H9 (cell line): ENCODE results near the gene ZFP57. TPM values are rescaled to one million over a fixed set of nuclear protein-coding genes. Genes with fewer than 3 reads are reported as not detected.

ENCODE experiments used
- DNase-seq: peaks from one replicate; pipeline ENCODE4 v3.0.0-alpha.2; 2017
- H2AFZ ChIP-seq: one replicate; pipeline ENCODE4 v1.6.1; 2013; ENCODE audit warnings: mild to moderate bottlenecking, low read length, control low read depth, moderate library complexity
- H2AK5ac ChIP-seq: 2 replicates; pipeline ENCODE4 v1.6.1; 2013; ENCODE audit warnings: low read length, control low read depth, mixed read lengths; ENCODE audit not compliant: insufficient read length
- H2BK120ac ChIP-seq: one replicate; pipeline ENCODE4 v1.6.1; 2013; ENCODE audit warnings: low read depth, mild to moderate bottlenecking, low read length, control low read depth, inconsistent platforms; ENCODE audit not compliant: poor library complexity, severe bottlenecking
- H2BK12ac ChIP-seq: 2 replicates; pipeline ENCODE4 v1.6.1; 2013; ENCODE audit warnings: low read length, control low read depth, mixed read lengths, low read depth; ENCODE audit not compliant: insufficient read length
- H2BK15ac ChIP-seq: 2 replicates; pipeline ENCODE4 v1.6.1; 2013; ENCODE audit warnings: low read depth, low read length, control low read depth
- H2BK20ac ChIP-seq: one replicate; pipeline ENCODE4 v1.6.1; 2013; ENCODE audit warnings: low read depth, mild to moderate bottlenecking, low read length, control low read depth, inconsistent platforms; ENCODE audit not compliant: poor library complexity, severe bottlenecking
- H2BK5ac ChIP-seq: 2 replicates; pipeline ENCODE4 v1.6.1; 2013; ENCODE audit warnings: low read length, control low read depth, mixed read lengths; ENCODE audit not compliant: insufficient read length
- H3K14ac ChIP-seq: 2 replicates; pipeline ENCODE4 v1.6.1; 2013; ENCODE audit warnings: low read length, control low read depth; ENCODE audit not compliant: insufficient read depth
- H3K18ac ChIP-seq: 2 replicates; pipeline ENCODE4 v1.6.1; 2013; ENCODE audit warnings: low read depth, mild to moderate bottlenecking, mixed read lengths, low read length, control low read depth; ENCODE audit not compliant: insufficient read length
- H3K23ac ChIP-seq: 2 replicates; pipeline ENCODE4 v1.6.1; 2013; ENCODE audit warnings: low read length, control low read depth, mixed read lengths, low read depth; ENCODE audit not compliant: insufficient read length
- H3K23me2 ChIP-seq: 2 replicates; pipeline ENCODE4 v1.6.1; 2013; ENCODE audit warnings: low read depth, mild to moderate bottlenecking, mixed read lengths, low read length, control low read depth; ENCODE audit not compliant: insufficient read length, poor library complexity, severe bottlenecking
- H3K27ac ChIP-seq: 2 replicates; pipeline ENCODE4 v1.5.1; 2013; ENCODE audit warnings: low read length, control low read depth, mixed read lengths, low read depth; ENCODE audit not compliant: insufficient read length
- H3K27me3 ChIP-seq: 2 replicates; pipeline ENCODE4 v1.6.1; 2013; ENCODE audit warnings: low read length, control low read depth, inconsistent platforms; ENCODE audit not compliant: insufficient read depth
- H3K4ac ChIP-seq: 2 replicates; pipeline ENCODE4 v1.6.1; 2013; ENCODE audit warnings: low read depth, mild to moderate bottlenecking, control low read depth, inconsistent platforms, low read length, moderate library complexity
- H3K4me1 ChIP-seq: 2 replicates; pipeline ENCODE4 v1.6.1; 2013; ENCODE audit warnings: low read length, control low read depth, inconsistent platforms; ENCODE audit not compliant: insufficient read depth
- H3K4me2 ChIP-seq: 2 replicates; pipeline ENCODE4 v1.6.1; 2013; ENCODE audit warnings: low read length, control low read depth, mixed read lengths; ENCODE audit not compliant: insufficient read length, insufficient read depth
- H3K56ac ChIP-seq: 2 replicates; pipeline ENCODE4 v1.6.1; 2013; ENCODE audit warnings: low read depth, mild to moderate bottlenecking, mixed read lengths, low read length, control low read depth; ENCODE audit not compliant: insufficient read length
- H3K79me1 ChIP-seq: 2 replicates; pipeline ENCODE4 v1.6.1; 2013; ENCODE audit warnings: low read depth, mild to moderate bottlenecking, moderate library complexity, low read length, control low read depth, inconsistent platforms; ENCODE audit not compliant: insufficient read depth, poor library complexity, severe bottlenecking
- H3K79me2 ChIP-seq: 2 replicates; pipeline ENCODE4 v1.6.1; 2013; ENCODE audit warnings: low read length, control low read depth, inconsistent platforms; ENCODE audit not compliant: insufficient read depth
- H3K9ac ChIP-seq: 2 replicates; pipeline ENCODE4 v1.6.1; 2013; ENCODE audit warnings: low read length, control low read depth, mixed read lengths; ENCODE audit not compliant: insufficient read length; ENCODE audit errors: extremely low read depth
- H3K9me3 ChIP-seq: one replicate; pipeline ENCODE4 v1.6.1; 2013; ENCODE audit warnings: low read depth, low read length, inconsistent platforms; ENCODE audit not compliant: control insufficient read depth
- H3T11ph ChIP-seq: one replicate; pipeline ENCODE4 v1.6.1; 2013; ENCODE audit warnings: mild to moderate bottlenecking, low read length, control low read depth, inconsistent platforms
- H4K20me1 ChIP-seq: one replicate; pipeline ENCODE4 v1.6.1; 2013; ENCODE audit not compliant: control insufficient read depth, insufficient read length, insufficient read depth
- H4K5ac ChIP-seq: 2 replicates; pipeline ENCODE4 v1.6.1; 2013; ENCODE audit warnings: low read depth, mild to moderate bottlenecking, mixed read lengths, low read length, control low read depth; ENCODE audit not compliant: insufficient read length
- H4K8ac ChIP-seq: replicated peaks from 2 replicates; pipeline ENCODE4 v1.6.1; 2013; ENCODE audit warnings: low read length, control low read depth, mixed read lengths, low read depth; ENCODE audit not compliant: insufficient read length
- H4K91ac ChIP-seq: 2 replicates; pipeline ENCODE4 v1.6.1; 2013; ENCODE audit warnings: low read depth, mild to moderate bottlenecking, moderate library complexity, mixed read lengths, low read length, control low read depth; ENCODE audit not compliant: insufficient read length
- H3K27ac Mint-ChIP-seq, 3 experiments: 2 replicates in 2 of 3; 3 replicates in 1 of 3; pipeline ENCODE4 v1.8.0; 2020 to 2021; ENCODE audit warnings: mixed read lengths in 3 of 3, mild to moderate bottlenecking in 1 of 3, moderate library complexity in 1 of 3
- H3K27me3 Mint-ChIP-seq: 2 replicates; pipeline ENCODE4 v1.8.0; 2021; ENCODE audit warnings: low read depth, mild to moderate bottlenecking, moderate library complexity, mixed read lengths
- H3K36me3 Mint-ChIP-seq, 3 experiments: 2 replicates in 2 of 3; 3 replicates in 1 of 3; pipeline ENCODE4 v1.8.0; 2020 to 2021; ENCODE audit warnings: low read depth in 3 of 3, mixed read lengths in 3 of 3; ENCODE audit not compliant: insufficient read depth in 1 of 3
- H3K4me1 Mint-ChIP-seq, 2 experiments: 2 replicates each; pipeline ENCODE4 v1.8.0; 2020; ENCODE audit warnings: mixed read lengths in 2 of 2
- H3K4me3 Mint-ChIP-seq, 2 experiments: 2 replicates in 1 of 2; 3 replicates in 1 of 2; pipeline ENCODE4 v1.8.0; 2020 to 2021; ENCODE audit warnings: mild to moderate bottlenecking in 2 of 2, mixed read lengths in 2 of 2, moderate library complexity in 1 of 2
- H3K9me3 Mint-ChIP-seq, 2 experiments: 2 replicates in 1 of 2; 3 replicates in 1 of 2; pipeline ENCODE4 v1.8.0; 2020; ENCODE audit warnings: mild to moderate bottlenecking in 2 of 2, mixed read lengths in 2 of 2, moderate library complexity in 1 of 2
- CTCF ChIP-seq: fragments of 200-600 bp; sonication (generic); conservative IDR thresholded peaks from 3 replicates; pipeline ENCODE4 v1.8.0; 2021; ENCODE audit warnings: antibody characterized with exemption, mild to moderate bottlenecking
- WGBS: extraction: QIAGEN DNeasy Blood & Tissue Kit; methylation state at CpG from one replicate; pipeline ENCODE4 v1.1.7; 2013; ENCODE audit warnings: missing lambda C conversion rate, low lambda C conversion rate, mixed read lengths; ENCODE audit not compliant: insufficient read length; ENCODE audit errors: extremely low coverage; 5-methylcytosine and 5-hydroxymethylcytosine counted together
- total RNA-seq: library from RNA; stranded (reverse); gene quantifications from 2 replicates; pipeline ENCODE4 v1.2.1, GENCODE V29; 2021

Gene ZFP57
- total RNA-seq, 1 experiment from 2014 or later, result 1.7 TPM

- Histone ChIP-seq H3T11ph (no peak overlapping the region), H3K18ac (no peak overlapping the region), H3K23me2 (peaks cover 4% of the 10 kb centered on the region), H2BK5ac (no peak overlapping the region), H3K56ac (no peak overlapping the region), H3K27ac (no peak overlapping the region), H2AK5ac (no peak overlapping the region), H3K4me2 (no peak overlapping the region), H3K9ac (no peak overlapping the region), H3K79me2 (no peaks in the 10 kb centered on the region), H3K4me1 (no peaks in the 10 kb centered on the region), H4K91ac (no peak overlapping the region), H3K4ac (no peak overlapping the region), H2BK120ac (no peak overlapping the region), H3K9me3 (no peaks in the 10 kb centered on the region), H3K79me1 (no peaks in the 10 kb centered on the region), H2BK20ac (no peak overlapping the region), H2BK12ac (no peak overlapping the region), H4K20me1 (no peaks in the 10 kb centered on the region), H3K14ac (no peak overlapping the region), H3K27me3 (peaks cover 9% of the 10 kb centered on the region; the same call in 1 of the 2 replicates), H3K23ac (no peak overlapping the region), H4K8ac (no peak overlapping the region), H4K5ac (no peak overlapping the region), H2AFZ (no peak overlapping the region), H2BK15ac (no peak overlapping the region)
- Mint-ChIP-seq H3K9me3 (no peaks in the 10 kb centered on the region), H3K4me1 (peaks cover 12% of the 10 kb centered on the region in 2 experiments), H3K4me3 (no peak overlapping the region), H3K27ac (no peak overlapping the region), H3K36me3 (peaks cover 0 to 3% (median 2%) of the 10 kb centered on the region in 3 experiments; a peak in 3 of 7 replicates), H3K27me3 (peaks cover 63% of the 10 kb centered on the region)
- no CpG with 5 or more reads among the region's 1 CpG for WGBS
- DNase-seq, result no peak
- no peak for TF ChIP-seq CTCF
Measured at GRCh38 chr6:29726001-29726400, 45.0 kb upstream of the ZFP57 start.
